Measurements from ENCODE around the gene KBTBD6. TPM values are rescaled to one million over a fixed set of nuclear protein-coding genes. Genes with fewer than 3 reads are reported as not detected.

The KBTBD6 gene
- total RNA-seq, 1 experiment from 2014 or later = 9.2 TPM

DNA sequence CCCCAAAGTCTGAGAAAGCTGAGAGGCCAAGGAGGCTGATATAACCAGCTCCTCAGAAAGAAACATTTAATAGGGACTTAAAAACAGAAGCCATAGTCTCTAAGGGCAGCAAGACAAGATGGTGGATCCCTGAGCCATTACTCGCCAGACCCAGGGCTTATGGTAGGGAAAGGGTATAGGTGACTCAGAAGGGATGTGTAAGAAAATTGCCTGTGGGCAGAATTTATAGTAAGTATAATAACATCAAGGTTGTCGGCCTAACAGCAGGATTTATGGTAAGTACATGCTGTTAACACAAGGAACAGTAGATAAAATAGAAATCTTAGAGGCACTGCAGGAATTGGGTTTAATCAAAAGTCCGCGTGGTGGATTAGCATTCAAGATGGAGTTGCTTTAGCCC is 14.7 kb downstream of the KBTBD6 start:
- Mint-ChIP-seq H3K4me3 (no peak overlapping the region), H3K9me3 (no peaks in the 10 kb centered on the region), H3K36me3 (no peaks in the 10 kb centered on the region), H3K27ac (no peak overlapping the region), H3K4me1 (no peaks in the 10 kb centered on the region), H3K27me3 (ENCODE audit: low read depth) (no peaks in the 10 kb centered on the region)
- DNase-seq (ENCODE audit: low spot score) = no peak
- TF ChIP-seq ATF1 (CRISPR knock-in tag; IDR thresholded peaks at IDR 0.05) (no peak), USF2 (CRISPR knock-in tag; IDR thresholded peaks at IDR 0.05) (no peak), TEAD4 (CRISPR knock-in tag; IDR thresholded peaks at IDR 0.05) (no peak), ZNF219 (CRISPR knock-in tag; IDR thresholded peaks at IDR 0.05; ENCODE audit: borderline replicate concordance) (no peak), TEAD1 (CRISPR knock-in tag; IDR thresholded peaks at IDR 0.05) (no peak), FOXJ3 (CRISPR knock-in tag; IDR thresholded peaks at IDR 0.05; ENCODE audit: borderline replicate concordance) (no peak), ESRRA (CRISPR knock-in tag; IDR thresholded peaks at IDR 0.05; ENCODE audit: borderline replicate concordance) (no peak), ZNF416 (CRISPR knock-in tag; IDR thresholded peaks at IDR 0.05) (no peak), ZBTB43 (CRISPR knock-in tag; IDR thresholded peaks at IDR 0.05) (no peak), E2F4 (CRISPR knock-in tag; IDR thresholded peaks at IDR 0.05; ENCODE audit: borderline replicate concordance, low read depth) (no peak), FOXK1 (CRISPR knock-in tag; IDR thresholded peaks at IDR 0.05) (no peak)
- TF ChIP-seq, protein P1, sequence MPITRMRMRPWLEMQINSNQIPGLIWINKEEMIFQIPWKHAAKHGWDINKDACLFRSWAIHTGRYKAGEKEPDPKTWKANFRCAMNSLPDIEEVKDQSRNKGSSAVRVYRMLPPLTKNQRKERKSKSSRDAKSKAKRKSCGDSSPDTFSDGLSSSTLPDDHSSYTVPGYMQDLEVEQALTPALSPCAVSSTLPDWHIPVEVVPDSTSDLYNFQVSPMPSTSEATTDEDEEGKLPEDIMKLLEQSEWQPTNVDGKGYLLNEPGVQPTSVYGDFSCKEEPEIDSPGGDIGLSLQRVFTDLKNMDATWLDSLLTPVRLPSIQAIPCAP (CRISPR knock-in tag; IDR thresholded peaks at IDR 0.05) = no peak
- ChIA-PET POLR2A (no interaction called here), CTCF (no interaction called here)
- no peak for ATAC-seq

- POLR2A ChIA-PET = no interaction called here
- no peak for DNase-seq (ENCODE audit: low spot score)
- CTCF ChIA-PET = no interaction called here
- ATAC-seq = no peak
- no peaks in the 10 kb centered on the region for H3K36me3 Mint-ChIP-seq
- no peak overlapping the region for H3K4me3 Mint-ChIP-seq
- no peak overlapping the region for H3K27ac Mint-ChIP-seq
- no peaks in the 10 kb centered on the region for H3K9me3 Mint-ChIP-seq
- no peaks in the 10 kb centered on the region for H3K27me3 Mint-ChIP-seq (ENCODE audit: low read depth)
- peaks cover 12% of the 10 kb centered on the region for H3K4me1 Mint-ChIP-seq
- TF ChIP-seq RORB (CRISPR knock-in tag; IDR thresholded peaks at IDR 0.05) = no peak
- TF ChIP-seq, protein P2, sequence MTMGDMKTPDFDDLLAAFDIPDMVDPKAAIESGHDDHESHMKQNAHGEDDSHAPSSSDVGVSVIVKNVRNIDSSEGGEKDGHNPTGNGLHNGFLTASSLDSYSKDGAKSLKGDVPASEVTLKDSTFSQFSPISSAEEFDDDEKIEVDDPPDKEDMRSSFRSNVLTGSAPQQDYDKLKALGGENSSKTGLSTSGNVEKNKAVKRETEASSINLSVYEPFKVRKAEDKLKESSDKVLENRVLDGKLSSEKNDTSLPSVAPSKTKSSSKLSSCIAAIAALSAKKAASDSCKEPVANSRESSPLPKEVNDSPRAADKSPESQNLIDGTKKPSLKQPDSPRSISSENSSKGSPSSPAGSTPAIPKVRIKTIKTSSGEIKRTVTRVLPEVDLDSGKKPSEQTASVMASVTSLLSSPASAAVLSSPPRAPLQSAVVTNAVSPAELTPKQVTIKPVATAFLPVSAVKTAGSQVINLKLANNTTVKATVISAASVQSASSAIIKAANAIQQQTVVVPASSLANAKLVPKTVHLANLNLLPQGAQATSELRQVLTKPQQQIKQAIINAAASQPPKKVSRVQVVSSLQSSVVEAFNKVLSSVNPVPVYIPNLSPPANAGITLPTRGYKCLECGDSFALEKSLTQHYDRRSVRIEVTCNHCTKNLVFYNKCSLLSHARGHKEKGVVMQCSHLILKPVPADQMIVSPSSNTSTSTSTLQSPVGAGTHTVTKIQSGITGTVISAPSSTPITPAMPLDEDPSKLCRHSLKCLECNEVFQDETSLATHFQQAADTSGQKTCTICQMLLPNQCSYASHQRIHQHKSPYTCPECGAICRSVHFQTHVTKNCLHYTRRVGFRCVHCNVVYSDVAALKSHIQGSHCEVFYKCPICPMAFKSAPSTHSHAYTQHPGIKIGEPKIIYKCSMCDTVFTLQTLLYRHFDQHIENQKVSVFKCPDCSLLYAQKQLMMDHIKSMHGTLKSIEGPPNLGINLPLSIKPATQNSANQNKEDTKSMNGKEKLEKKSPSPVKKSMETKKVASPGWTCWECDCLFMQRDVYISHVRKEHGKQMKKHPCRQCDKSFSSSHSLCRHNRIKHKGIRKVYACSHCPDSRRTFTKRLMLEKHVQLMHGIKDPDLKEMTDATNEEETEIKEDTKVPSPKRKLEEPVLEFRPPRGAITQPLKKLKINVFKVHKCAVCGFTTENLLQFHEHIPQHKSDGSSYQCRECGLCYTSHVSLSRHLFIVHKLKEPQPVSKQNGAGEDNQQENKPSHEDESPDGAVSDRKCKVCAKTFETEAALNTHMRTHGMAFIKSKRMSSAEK (CRISPR knock-in tag; IDR thresholded peaks at IDR 0.05; ENCODE audit: borderline replicate concordance) = no peak
- no peak for TF ChIP-seq USF2 (CRISPR knock-in tag; IDR thresholded peaks at IDR 0.05)
- no peak for TF ChIP-seq ZNF317 (CRISPR knock-in tag; IDR thresholded peaks at IDR 0.05; ENCODE audit: borderline replicate concordance, low read depth)
- TF ChIP-seq MYBL2 (CRISPR knock-in tag; IDR thresholded peaks at IDR 0.05) = no peak
- TF ChIP-seq, protein P3, sequence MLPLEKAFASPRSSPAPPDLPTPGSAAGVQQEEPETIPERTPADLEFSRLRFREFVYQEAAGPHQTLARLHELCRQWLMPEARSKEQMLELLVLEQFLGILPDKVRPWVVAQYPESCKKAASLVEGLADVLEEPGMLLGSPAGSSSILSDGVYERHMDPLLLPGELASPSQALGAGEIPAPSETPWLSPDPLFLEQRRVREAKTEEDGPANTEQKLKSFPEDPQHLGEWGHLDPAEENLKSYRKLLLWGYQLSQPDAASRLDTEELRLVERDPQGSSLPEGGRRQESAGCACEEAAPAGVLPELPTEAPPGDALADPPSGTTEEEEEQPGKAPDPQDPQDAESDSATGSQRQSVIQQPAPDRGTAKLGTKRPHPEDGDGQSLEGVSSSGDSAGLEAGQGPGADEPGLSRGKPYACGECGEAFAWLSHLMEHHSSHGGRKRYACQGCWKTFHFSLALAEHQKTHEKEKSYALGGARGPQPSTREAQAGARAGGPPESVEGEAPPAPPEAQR (CRISPR knock-in tag; IDR thresholded peaks at IDR 0.05) = no peak
- TF ChIP-seq FOXK1 (CRISPR knock-in tag; IDR thresholded peaks at IDR 0.05) = no peak
- TF ChIP-seq E2F4 (CRISPR knock-in tag; IDR thresholded peaks at IDR 0.05; ENCODE audit: borderline replicate concordance, low read depth) = no peak
- TF ChIP-seq, protein P4, sequence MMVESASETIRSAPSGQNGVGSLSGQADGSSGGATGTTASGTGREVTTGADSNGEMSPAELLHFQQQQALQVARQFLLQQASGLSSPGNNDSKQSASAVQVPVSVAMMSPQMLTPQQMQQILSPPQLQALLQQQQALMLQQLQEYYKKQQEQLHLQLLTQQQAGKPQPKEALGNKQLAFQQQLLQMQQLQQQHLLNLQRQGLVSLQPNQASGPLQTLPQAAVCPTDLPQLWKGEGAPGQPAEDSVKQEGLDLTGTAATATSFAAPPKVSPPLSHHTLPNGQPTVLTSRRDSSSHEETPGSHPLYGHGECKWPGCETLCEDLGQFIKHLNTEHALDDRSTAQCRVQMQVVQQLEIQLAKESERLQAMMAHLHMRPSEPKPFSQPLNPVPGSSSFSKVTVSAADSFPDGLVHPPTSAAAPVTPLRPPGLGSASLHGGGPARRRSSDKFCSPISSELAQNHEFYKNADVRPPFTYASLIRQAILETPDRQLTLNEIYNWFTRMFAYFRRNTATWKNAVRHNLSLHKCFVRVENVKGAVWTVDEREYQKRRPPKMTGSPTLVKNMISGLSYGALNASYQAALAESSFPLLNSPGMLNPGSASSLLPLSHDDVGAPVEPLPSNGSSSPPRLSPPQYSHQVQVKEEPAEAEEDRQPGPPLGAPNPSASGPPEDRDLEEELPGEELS (CRISPR knock-in tag; IDR thresholded peaks at IDR 0.05) = no peak
- TF ChIP-seq JAZF1 (CRISPR knock-in tag; IDR thresholded peaks at IDR 0.05) = no peak
- TF ChIP-seq ZBTB21 (CRISPR knock-in tag; IDR thresholded peaks at IDR 0.05; ENCODE audit: borderline replicate concordance) = no peak
- no peak for TF ChIP-seq EMX1 (CRISPR knock-in tag; IDR thresholded peaks at IDR 0.05)
Observed at GRCh38 chr13:41111454-41111853, 21.1 kb downstream of the KBTBD6 start.

Measured in WTC11 (cell line).